HG03045 (cell line): ENCODE results near the gene ARL5A.
A peak's percentile ranks its signal among the peaks of the same experiment; 100 is the strongest.
"Not testable (repeated sequence)": the region's sequence is repeated elsewhere in the genome, so short reads cannot be mapped to it uniquely, and the experiment has no call there.

Experiments
- ATAC-seq: cut with Tn5 transposase; IDR thresholded peaks from one replicate; pipeline ENCODE4 v1.9.1; 2021; ENCODE audit warnings: mild to moderate bottlenecking, moderate library complexity; ENCODE audit not compliant: unreplicated experiment

ARL5A gene

GRCh38 chr2:151799886-151800292 lies 28.3 kb downstream of the ARL5A start:
- ATAC-seq: no peak

DNA sequence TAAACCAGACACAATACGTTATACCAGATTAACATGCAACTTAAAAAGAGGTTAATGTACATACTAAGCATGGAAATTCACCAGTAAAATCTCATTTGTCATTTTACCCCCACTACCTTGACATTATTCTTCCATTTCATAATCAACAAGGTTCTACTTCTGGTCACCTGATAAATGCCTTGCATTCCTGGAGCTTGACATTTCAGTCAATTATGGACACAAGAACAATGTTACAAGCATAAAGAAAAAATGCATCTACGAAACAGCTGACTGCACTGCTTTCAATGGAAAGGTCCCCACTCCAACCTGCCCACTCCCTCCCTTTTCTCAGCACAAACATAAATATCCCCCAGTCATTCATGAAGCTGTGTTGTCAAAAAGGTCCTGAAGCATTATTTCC lies 31.4 kb downstream of the ARL5A start:
- ATAC-seq: no peak

DNA sequence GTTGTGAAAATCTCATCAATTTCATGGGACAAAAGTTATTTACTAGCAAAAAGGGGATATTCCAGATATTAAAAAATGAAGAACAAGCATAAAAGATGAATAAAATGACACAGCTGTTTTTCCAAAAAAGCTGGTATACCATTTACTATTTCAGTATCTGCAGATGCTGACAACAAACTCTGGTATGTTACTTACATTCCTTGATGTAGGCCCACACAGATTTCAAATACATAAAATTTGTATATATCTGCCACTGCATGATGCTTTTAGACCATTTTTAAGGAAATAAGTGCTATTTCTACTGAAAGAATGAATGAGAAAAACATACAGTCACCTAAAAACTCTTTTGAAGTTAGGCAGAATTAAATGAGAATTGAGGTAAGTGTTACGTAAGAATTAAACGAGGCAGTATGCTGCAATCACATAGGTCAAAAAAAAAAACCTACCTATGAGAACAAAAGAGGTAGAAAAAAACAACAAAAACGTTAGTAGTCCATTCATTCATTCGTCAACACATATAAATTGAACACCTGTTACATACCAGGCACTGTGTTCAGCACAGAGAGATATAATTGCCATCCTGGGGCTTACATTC lies 32.5 kb downstream of the ARL5A start:
- no peak for ATAC-seq

GRCh38 chr2:151794422-151794821 lies 33.8 kb downstream of the ARL5A start:
- ATAC-seq: not testable (repeated sequence)

DNA sequence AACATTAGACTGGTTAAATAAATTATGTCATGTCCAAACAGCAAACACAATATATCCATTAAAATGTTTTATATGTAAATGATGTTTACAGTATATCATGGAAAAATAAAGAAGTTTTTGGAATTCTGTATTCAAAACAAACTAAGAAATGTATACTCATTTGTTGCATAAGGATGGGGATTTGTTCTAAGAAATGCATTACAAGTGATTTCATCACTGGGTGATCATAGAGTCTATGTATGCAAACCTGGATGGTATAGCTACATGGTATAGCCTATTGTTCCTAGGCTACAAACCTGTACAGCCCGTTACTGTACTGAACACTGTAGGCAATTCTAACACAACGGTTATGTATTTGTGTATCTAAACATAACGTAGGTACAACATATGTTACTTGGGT lies 35.1 kb downstream of the ARL5A start:
- no peak for ATAC-seq

GRCh38 chr2:151792589-151792988 lies 35.6 kb downstream of the ARL5A start:
- ATAC-seq: no peak

GRCh38 chr2:151791545-151791944 lies 36.7 kb downstream of the ARL5A start:
- no peak for ATAC-seq

GRCh38 chr2:151790689-151791088 lies 37.5 kb downstream of the ARL5A start:
- no peak for ATAC-seq

DNA sequence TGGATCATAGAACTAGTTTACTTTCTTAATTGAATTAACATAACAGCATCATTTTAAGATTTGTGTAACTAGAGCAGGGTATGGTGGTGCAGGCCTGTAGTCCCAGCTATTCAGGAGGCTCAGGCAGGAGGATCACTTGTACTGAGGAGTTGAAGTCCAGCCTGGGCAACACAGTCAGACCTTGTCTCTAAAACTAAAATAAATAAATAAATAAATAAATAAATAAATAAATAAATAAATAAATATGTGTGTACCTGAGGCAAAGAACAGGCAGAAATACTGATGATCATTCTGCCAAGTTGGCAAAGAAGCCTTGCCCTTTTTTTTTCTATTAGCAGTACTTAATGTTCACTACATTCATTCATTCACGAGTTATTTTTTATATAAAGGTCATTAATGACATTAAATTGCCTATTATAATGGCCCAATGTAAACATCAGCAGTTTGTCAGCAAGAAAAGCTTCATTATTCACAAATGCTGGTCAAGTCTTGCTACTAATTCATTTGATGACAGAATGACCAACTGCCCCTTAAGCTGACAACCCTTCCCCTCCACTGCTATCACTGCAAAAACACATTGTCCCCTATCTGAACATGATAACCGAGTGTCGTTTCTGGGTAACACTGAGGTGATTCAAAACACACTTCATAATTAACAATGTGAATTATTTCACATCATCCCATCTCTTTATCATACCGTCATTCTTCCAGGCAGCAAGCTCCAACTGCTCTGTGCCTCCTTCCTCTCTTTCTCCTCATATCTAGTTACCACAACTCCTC lies 39.0 kb downstream of the ARL5A start:
- no peak for ATAC-seq

- ATAC-seq: no peak
Observed at GRCh38 chr2:151786483-151786882, 41.7 kb downstream of the ARL5A start.

DNA sequence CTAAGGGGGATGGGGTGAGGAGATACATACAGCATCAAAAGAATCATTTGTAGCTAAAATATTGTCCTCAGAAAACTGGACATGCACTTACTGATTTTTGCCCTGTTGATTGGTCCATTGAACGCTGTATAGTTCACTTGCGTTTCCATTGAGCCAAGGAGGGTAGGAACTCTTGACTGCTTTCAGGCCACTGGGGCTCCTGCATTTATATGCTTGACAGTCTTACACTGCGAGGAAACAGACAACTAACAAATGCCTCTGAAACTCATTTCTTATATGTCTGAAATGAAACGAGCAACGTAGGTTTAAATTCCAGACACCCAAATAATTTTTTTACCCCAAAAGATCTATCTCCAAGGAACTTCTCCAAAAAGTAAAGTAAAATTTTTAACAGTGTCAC lies 42.1 kb downstream of the ARL5A start:
- ATAC-seq: no peak

GRCh38 chr2:151783133-151783520 lies 45.1 kb downstream of the ARL5A start:
- ATAC-seq: no peak

DNA sequence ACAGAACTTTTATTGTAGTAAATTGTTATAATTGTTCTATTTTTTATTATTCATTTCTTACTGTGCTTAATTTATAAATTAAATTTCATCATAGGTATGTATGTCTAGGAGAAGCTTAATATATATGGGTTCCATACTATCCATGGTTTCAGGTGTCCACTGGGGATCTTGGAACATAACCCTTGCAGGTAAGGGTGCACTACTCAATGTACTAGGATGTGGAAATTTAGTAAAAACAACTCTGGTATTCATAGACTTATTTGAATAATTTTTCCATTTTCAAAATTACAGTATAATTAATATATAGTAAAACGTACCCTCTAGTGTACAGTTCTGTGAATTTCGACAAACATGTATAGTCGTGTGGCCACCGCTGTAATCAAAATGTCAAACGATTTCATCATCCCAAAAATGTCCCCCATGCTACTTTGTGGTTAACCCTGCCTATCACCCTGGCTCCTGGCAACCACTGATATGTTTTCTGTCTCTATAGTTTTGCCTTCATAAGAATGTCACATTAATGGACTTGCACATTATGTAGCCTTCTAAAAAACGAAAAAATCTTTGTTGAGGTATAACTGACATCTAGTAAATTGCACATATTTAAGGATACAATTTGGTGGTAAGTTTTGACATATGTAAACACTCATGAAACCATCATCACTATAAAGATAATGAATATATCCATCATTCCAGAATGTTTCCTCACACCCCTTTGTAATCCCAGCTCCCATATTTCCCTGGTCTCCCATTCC lies 45.7 kb downstream of the ARL5A start:
- ATAC-seq: no peak

- no peak for ATAC-seq
Observed at GRCh38 chr2:151781642-151782041, 46.6 kb downstream of the ARL5A start.

DNA sequence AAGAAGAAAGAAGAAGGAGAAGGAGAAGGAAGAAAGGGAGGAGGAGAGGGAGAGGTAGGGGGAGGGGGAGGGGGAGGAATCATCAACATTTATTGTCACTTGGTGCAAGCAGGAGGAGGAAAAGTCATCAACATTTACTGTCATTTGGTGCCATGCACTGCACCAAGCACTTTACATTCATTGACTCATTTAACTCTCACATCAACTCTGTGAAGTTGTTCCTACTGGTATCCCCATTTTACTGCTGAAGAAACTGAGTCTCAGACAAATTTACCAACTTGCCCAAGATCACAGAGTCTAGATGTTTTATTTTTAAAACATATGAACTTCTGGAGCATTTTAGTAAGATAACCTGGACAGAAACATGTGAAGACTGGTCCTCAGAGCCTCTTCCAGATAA lies 47.3 kb downstream of the ARL5A start:
- no peak for ATAC-seq

DNA sequence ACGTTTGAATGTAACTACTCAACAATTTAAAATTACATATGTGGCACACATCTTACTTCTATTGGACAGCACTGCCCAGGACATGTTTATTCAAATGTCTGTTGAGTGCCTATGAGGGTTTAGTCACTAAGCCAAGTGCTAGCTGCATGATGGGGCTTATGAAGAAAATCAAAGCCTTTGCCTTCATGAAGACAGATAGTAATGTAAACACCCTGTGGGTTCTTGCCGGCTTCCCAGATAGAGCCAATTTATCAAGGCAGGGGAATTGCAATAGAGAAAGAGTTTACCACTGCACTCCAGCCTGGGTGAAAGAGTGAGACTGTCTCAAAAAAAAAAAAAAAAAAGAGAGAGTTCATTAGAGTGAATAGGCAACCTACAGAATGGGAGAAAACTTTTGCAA lies 50.3 kb downstream of the ARL5A start:
- no peak for ATAC-seq

- no peak for ATAC-seq
Observed at GRCh38 chr2:151777487-151777886, 50.7 kb downstream of the ARL5A start.

DNA sequence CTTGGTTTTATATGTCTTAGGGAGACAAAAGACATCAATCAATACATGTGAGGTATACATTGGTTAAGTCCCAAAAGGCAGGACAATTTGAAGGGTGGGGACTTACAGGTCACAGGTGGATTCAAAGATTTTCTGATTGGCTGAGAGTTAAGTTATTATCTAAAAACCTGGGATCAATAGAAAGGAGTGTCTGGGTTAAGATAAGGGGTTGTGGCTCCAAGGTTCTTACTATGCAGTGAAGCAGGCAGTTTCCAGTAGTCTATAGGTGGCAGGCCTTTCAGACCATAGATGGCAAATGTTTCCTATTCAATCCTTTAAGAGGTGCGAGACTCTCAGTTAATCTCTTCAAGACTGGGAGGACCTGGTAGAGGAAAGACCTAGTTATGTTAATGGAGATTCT lies 51.9 kb downstream of the ARL5A start:
- ATAC-seq: no peak

- ATAC-seq: no peak
Observed at GRCh38 chr2:151775057-151775740, 53.0 kb downstream of the ARL5A start.

DNA sequence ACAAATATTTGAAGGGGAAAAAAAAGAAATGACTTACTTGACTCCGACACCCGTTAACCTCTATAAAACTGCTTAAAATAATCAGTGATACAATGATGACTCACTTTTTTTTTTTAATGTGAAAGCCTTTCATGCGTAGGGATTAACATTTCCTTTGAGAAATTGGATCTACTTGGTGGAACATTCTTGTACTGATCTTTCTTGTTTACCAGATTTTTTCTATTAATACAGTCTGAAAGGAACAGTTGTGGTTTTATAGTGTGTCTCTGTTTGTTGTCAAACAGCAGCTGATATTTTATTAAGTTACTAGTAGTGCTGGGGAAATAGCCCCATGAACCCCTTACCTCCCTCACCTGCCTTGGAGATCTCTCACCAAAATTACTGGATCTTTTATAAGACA lies 53.7 kb downstream of the ARL5A start:
- no peak for ATAC-seq

GRCh38 chr2:151771599-151772358 lies 56.4 kb downstream of the ARL5A start:
- ATAC-seq: peak; percentile 97
